Parathyroid adenoma (tissue), 2 donors: Measurements from ENCODE around the gene ANAPC2.

Experiments used
- H2AFZ ChIP-seq: fragments of 300-600 bp; sonication (generic); one replicate; pipeline ENCODE4 v1.7.0; 2017; ENCODE audit warnings: antibody characterized with exemption, mild to moderate bottlenecking
- H3K27ac ChIP-seq: fragments of 300-600 bp; sonication (generic); one replicate; pipeline ENCODE4 v1.7.0; 2017
- H3K27me3 ChIP-seq: fragments of 300-600 bp; sonication (generic); one replicate; pipeline ENCODE4 v1.7.0; 2017; ENCODE audit warnings: low read length; ENCODE audit not compliant: control insufficient read depth, insufficient read depth
- H3K36me3 ChIP-seq: fragments of 300-600 bp; sonication (generic); one replicate; pipeline ENCODE4 v1.7.0; 2017; ENCODE audit warnings: low read length; ENCODE audit not compliant: control insufficient read depth, insufficient read depth
- H3K4me1 ChIP-seq: fragments of 300-600 bp; sonication (generic); one replicate; pipeline ENCODE4 v1.7.0; 2017; ENCODE audit warnings: control low read depth
- H3K4me2 ChIP-seq: fragments of 300-600 bp; sonication (generic); one replicate; pipeline ENCODE4 v1.7.0; 2017; ENCODE audit warnings: low read length
- H3K4me3 ChIP-seq: fragments of 300-600 bp; sonication (generic); one replicate; pipeline ENCODE4 v1.7.0; 2017; ENCODE audit warnings: low read depth, low read length
- H3K79me2 ChIP-seq: fragments of 300-600 bp; sonication (generic); one replicate; pipeline ENCODE4 v1.7.0; 2017; ENCODE audit warnings: control low read depth
- H3K9ac ChIP-seq: fragments of 300-600 bp; sonication (generic); one replicate; pipeline ENCODE4 v1.7.0; 2017; ENCODE audit warnings: mild to moderate bottlenecking
- H3K9me3 ChIP-seq: fragments of 300-600 bp; sonication (generic); one replicate; pipeline ENCODE4 v1.7.0; 2017; ENCODE audit warnings: low read length; ENCODE audit not compliant: control insufficient read depth
- CTCF ChIP-seq: fragments of 300-600 bp; sonication (generic); IDR thresholded peaks from one replicate; pipeline ENCODE4 v1.7.0; 2017; ENCODE audit warnings: antibody characterized with exemption, mild to moderate bottlenecking
- donor health status: primary hyperparathyroidism.

ANAPC2 gene

DNA sequence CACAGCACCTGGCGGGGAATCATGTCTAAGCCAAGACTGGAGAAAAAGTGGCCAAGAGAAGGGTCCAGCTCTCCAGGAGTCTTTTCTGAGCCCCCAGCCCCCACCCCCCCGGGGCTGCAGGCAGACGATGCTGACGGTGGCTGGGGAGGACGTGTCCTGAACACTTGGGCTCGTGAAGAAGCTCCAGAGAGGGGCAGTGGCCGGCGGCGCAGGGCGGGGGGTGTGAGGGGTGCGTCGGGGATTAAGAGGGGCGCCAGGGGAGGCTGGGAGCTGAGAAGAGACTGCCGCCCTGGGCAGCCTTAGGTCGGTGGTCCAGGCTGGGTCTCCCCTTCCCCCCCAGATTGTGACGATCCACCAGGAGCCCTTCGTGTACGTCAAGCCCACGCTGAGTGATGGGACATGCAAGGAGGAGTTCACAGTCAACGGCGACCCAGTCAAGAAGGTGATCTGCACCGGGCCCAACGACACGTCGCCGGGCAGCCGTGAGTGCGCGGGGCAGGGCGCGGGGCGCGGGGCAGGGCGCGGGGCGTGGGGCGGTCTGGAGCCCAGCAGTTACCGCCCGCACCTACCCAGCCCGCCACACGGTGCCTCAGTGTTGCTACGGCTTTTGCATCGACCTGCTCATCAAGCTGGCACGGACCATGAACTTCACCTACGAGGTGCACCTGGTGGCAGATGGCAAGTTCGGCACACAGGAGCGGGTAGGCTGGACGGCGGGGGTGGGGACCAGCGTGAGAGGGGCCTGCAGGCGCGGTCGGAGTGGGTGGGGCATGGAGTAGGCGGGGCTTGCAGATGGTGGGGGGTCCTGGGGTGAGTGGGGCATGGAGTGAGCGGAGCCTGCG, 27.4 kb downstream of the ANAPC2 start:
- TF ChIP-seq CTCF: no peak
- peaks cover 5% of the 10 kb centered on the region for H3K27me3 ChIP-seq

DNA sequence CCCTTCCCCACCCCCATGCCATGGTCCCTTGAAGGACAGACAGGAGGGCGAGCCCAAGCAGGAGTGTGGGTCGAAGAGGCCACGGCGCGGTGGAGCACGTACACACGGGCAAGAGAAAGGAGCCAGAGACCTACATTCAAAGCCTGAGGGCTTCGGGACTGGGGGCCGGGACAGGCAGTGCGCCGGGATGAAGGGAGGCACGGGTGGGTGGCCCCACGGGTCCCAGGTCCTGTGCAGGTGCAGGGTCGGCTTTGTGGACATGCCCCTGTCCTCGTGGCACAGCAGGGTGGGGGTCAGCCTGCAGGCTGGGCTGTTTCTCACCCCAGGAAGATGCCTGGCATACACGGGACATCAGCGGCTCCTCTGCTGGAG, 28.3 kb downstream of the ANAPC2 start:
- H3K4me1 ChIP-seq: no peaks in the 10 kb centered on the region
- H2AFZ ChIP-seq: no peak overlapping the region
- H3K4me2 ChIP-seq: no peak overlapping the region
- peaks cover 5% of the 10 kb centered on the region for H3K27me3 ChIP-seq
- no peaks in the 10 kb centered on the region for H3K36me3 ChIP-seq
- no peaks in the 10 kb centered on the region for H3K9me3 ChIP-seq
- H3K27ac ChIP-seq: no peak overlapping the region
- no peaks in the 10 kb centered on the region for H3K79me2 ChIP-seq
- TF ChIP-seq CTCF: no peak
- H3K9ac ChIP-seq: no peak overlapping the region
- H3K4me3 ChIP-seq: no peak overlapping the region

More for the DNA sequence above, 27.4 kb downstream of the ANAPC2 start:
- Histone ChIP-seq H3K4me1 (no peaks in the 10 kb centered on the region), H3K9ac (no peak overlapping the region), H3K36me3 (no peaks in the 10 kb centered on the region), H3K4me2 (no peak overlapping the region), H3K27ac (no peak overlapping the region), H3K4me3 (no peak overlapping the region), H2AFZ (no peak overlapping the region), H3K79me2 (no peaks in the 10 kb centered on the region), H3K9me3 (no peaks in the 10 kb centered on the region)

DNA sequence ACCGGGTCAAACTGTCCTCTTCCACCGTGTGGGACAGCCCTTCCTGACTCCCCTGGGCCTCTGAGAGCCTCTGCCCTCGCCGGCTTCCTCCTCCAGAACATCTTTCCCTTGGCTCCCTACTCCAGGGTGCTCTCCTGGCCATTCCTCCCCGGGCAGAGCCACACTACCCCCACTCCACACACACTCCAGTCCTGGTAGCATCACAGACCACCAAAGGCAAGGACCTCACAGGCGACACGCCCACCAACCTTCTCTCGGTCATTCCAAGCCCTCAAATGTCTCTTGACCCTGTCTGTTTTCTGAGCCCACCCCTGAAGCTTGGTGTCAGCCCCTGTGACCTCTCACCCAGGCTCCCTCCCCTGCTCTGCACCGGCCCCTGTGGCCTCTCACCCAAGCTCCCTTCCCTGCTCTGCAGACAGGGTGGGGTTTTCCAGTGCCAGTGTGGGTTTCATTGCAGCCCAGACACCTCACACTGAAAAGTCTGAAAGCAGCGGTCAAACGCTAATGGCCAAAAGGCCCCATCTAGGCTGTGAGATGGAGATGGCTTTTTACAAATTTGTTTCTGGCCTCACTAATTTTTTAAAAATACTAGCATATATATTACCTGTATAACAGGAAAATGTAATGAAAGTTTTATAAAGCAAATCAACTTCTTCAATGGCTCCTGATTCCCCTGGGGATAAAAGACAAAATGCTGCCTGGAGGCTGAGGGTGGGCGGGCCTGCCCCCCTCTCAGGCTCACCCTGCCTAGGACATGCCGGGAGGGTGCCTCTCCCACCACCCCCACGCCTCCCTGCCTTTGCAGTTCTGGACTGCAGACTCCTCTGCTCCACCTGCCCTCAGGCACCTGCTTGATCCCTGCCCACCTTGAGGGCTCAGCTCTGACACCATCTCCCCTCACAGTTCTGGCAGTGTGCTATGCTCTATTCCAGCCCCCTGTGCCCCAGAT, 29.0 kb downstream of the ANAPC2 start:
- Histone ChIP-seq H3K4me2 (no peak overlapping the region), H3K9me3 (no peaks in the 10 kb centered on the region), H3K27me3 (peaks cover 5% of the 10 kb centered on the region), H3K9ac (no peak overlapping the region), H3K4me1 (no peaks in the 10 kb centered on the region), H3K27ac (no peak overlapping the region), H3K79me2 (no peaks in the 10 kb centered on the region), H3K4me3 (no peak overlapping the region), H3K36me3 (no peaks in the 10 kb centered on the region), H2AFZ (no peak overlapping the region)
- TF ChIP-seq CTCF: no peak

DNA sequence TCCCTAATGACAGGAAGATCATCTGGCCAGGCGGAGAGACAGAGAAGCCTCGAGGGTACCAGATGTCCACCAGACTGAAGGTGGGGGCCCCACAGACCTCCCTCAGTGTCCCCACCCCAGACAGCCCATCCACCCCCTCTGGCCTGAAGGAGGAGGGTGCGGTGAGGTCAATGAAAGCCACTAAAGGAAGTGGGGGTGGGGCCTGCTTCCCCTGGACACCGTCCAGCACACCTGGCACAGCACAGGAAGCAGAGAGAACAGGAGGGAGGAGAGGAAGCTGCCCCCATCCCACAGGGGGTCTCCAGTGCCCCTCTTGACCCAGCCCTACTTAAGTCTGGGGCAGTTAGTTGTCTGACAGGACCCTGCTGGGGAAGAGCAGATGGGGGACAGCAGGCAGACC, 29.7 kb downstream of the ANAPC2 start:
- Histone ChIP-seq H3K36me3 (no peaks in the 10 kb centered on the region), H2AFZ (no peak overlapping the region), H3K4me2 (no peak overlapping the region), H3K79me2 (no peaks in the 10 kb centered on the region), H3K9ac (no peak overlapping the region), H3K4me1 (no peaks in the 10 kb centered on the region), H3K9me3 (no peaks in the 10 kb centered on the region), H3K4me3 (no peak overlapping the region), H3K27ac (no peak overlapping the region), H3K27me3 (no peaks in the 10 kb centered on the region)
- no peak for TF ChIP-seq CTCF
